ENCODE measurements around the gene OR4N5. TPM values are rescaled to one million over a fixed set of nuclear protein-coding genes. Genes with fewer than 3 reads are reported as not detected.
"Not testable (repeated sequence)": the region's sequence is repeated elsewhere in the genome, so short reads cannot be mapped to it uniquely, and the experiment has no call there.

The OR4N5 gene
- total RNA-seq, 2 donors from 2014 or later = not detected

DNA sequence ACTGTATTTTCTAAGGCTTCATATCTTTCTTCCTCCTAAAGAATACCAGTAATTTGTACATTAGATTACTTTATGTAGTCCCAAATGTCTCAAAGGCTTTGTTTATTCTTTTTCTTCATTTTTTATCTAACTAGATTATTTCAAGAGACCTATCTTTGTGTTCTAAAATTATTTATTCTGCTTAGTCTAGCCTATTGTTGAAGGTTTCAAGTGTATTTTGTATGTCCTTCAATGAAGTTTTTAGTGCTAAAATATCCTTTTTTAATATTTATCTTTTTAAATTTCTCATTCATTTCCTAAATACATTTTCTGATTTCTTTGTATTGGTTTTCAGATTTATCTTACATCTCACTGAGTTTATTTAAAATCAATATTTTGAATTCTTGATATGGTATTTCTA, 25.8 kb downstream of the OR4N5 start:
- DNase-seq (no peak), ATAC-seq (no peak)
- intact Hi-C loops (cut with DNase I) = no loop called here
- Histone ChIP-seq H3K4me1 (no peaks in the 10 kb centered on the region), H3K4me3 (no peak overlapping the region), H3K36me3 (replicated peaks in 1 of 2; ENCODE audit: insufficient read depth in 1 of 2, low read depth in 2 of 2) (no peaks in the 10 kb centered on the region), H3K9me3 (peaks cover 0 to 5% (median 0%) of the 10 kb centered on the region in 3 donors), H3K27ac (no peak overlapping the region), H3K27me3 (no peaks in the 10 kb centered on the region)
- TF ChIP-seq POLR2A (IDR thresholded peaks at IDR 0.05) = no peak
- TF ChIP-seq, protein P1, sequence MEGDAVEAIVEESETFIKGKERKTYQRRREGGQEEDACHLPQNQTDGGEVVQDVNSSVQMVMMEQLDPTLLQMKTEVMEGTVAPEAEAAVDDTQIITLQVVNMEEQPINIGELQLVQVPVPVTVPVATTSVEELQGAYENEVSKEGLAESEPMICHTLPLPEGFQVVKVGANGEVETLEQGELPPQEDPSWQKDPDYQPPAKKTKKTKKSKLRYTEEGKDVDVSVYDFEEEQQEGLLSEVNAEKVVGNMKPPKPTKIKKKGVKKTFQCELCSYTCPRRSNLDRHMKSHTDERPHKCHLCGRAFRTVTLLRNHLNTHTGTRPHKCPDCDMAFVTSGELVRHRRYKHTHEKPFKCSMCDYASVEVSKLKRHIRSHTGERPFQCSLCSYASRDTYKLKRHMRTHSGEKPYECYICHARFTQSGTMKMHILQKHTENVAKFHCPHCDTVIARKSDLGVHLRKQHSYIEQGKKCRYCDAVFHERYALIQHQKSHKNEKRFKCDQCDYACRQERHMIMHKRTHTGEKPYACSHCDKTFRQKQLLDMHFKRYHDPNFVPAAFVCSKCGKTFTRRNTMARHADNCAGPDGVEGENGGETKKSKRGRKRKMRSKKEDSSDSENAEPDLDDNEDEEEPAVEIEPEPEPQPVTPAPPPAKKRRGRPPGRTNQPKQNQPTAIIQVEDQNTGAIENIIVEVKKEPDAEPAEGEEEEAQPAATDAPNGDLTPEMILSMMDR (IDR thresholded peaks at IDR 0.05) = no peak

DNA sequence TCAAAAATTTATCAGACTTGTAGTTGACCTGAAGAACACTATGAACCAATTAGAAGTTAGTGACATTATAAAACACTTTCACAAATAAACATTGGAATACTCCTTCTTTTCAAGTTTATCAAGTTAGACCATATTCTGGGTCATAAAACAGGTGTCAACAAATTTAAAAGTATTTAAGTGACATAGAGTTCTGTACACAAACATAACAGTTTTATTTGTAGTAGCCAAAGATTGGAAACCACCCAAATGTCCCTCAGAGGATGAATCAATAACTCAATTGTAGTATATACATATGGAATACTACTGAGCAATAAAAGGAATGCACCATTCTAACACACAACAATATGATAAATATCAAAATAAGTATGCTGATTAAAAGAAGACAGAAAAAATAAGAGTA, 28.5 kb downstream of the OR4N5 start:
- ATAC-seq = no peak
- TF ChIP-seq, protein P1 (IDR thresholded peaks at IDR 0.05) = no peak
- no peak for TF ChIP-seq POLR2A (IDR thresholded peaks at IDR 0.05)
- intact Hi-C loops (cut with DNase I) = no loop called here
- no peaks in the 10 kb centered on the region for H3K4me1 ChIP-seq
- H3K27ac ChIP-seq = no peak overlapping the region
- no peaks in the 10 kb centered on the region for H3K27me3 ChIP-seq
- no peaks in the 10 kb centered on the region for H3K36me3 ChIP-seq (replicated peaks in 1 of 2; ENCODE audit: insufficient read depth in 1 of 2, low read depth in 2 of 2)
- no peak overlapping the region for H3K4me3 ChIP-seq
- DNase-seq = no peak
- peaks cover 0 to 5% (median 0%) of the 10 kb centered on the region in 3 donors for H3K9me3 ChIP-seq

DNA sequence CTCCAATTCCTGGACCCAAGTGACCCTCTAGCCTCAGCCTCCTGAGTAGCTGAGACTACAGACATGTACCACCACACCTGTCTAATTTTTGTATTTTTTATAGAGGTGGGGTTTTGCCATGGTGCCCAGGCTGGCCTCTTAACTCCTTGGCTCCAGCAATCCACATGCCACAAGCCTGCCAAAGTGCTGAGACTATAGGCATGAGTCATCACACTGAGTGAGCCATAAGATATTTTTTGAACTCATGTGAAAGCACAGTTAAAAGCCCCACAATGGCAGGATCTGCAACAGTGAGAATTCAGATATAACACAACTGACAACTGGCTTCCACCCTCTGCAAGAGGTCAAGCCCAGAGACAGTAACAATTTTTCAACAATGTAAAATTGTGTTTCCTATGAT, 31.2 kb downstream of the OR4N5 start:
- H3K9me3 ChIP-seq; DNase-seq; ATAC-seq; H3K27me3 ChIP-seq; H3K4me1 ChIP-seq; H3K4me3 ChIP-seq; H3K27ac ChIP-seq; intact Hi-C loops (cut with DNase I); H3K36me3 ChIP-seq (replicated peaks in 1 of 2; ENCODE audit: insufficient read depth in 1 of 2, low read depth in 2 of 2): not testable (repeated sequence)

DNA sequence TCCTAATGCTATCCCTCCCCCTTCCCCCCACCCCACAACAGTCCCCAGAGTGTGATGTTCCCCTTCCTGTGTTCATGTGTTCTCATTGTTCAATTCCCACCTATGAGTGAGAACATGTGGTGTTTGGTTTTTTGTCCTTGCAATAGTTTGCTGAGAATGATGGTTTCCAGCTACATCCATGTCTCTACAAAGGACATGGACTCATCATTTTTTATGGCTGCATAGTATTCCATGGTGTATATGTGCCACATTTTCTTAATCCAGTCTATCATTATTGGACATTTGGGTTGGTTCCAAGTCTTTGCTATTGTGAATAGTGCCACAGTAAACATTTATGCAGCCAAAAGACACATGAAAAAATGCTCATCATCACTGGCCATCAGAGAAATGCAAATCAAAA, 35.6 kb downstream of the OR4N5 start:
- H3K4me1 ChIP-seq = peaks cover 23% of the 10 kb centered on the region
- H3K27me3 ChIP-seq; H3K4me3 ChIP-seq; intact Hi-C loops (cut with DNase I); H3K9me3 ChIP-seq; DNase-seq; H3K36me3 ChIP-seq (replicated peaks in 1 of 2; ENCODE audit: insufficient read depth in 1 of 2, low read depth in 2 of 2); ATAC-seq; H3K27ac ChIP-seq: not testable (repeated sequence)

DNA sequence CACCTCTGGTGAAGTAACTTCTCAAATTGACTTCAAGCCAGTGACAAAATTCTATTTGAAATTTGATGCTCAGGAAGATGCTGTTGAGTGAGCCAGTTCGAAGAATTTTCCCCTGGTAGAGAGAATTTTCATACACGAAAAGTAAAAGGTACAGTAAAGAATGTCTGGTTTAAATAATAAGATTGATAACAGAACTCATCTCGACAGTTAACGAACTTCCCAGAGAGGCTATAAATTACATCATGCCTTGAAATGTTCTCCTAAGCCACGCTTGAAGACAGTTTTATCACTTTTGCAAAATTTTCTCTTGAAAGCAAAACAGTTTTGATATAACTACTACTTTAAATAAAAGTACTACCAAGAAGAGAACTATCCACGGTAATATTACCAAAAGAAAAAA, 37.7 kb downstream of the OR4N5 start:
- no peaks in the 10 kb centered on the region for H3K27me3 ChIP-seq
- intact Hi-C loops (cut with DNase I) = no loop called here
- no peaks in the 10 kb centered on the region for H3K36me3 ChIP-seq (replicated peaks in 1 of 2; ENCODE audit: insufficient read depth in 1 of 2, low read depth in 2 of 2)
- DNase-seq (no peak), ATAC-seq (no peak)
- TF ChIP-seq POLR2A (IDR thresholded peaks at IDR 0.05) = no peak
- TF ChIP-seq, protein P1 (IDR thresholded peaks at IDR 0.05) = no peak
- H3K4me3 ChIP-seq = no peak overlapping the region
- no peaks in the 10 kb centered on the region for H3K9me3 ChIP-seq
- 58 to 59% methylated on average over 6 of the region's 6 CpGs for WGBS, 2 donors
- peak overlapping the region in 1 of 4 donors; percentile 34 for H3K27ac ChIP-seq
- H3K4me1 ChIP-seq = peaks cover 23% of the 10 kb centered on the region

DNA sequence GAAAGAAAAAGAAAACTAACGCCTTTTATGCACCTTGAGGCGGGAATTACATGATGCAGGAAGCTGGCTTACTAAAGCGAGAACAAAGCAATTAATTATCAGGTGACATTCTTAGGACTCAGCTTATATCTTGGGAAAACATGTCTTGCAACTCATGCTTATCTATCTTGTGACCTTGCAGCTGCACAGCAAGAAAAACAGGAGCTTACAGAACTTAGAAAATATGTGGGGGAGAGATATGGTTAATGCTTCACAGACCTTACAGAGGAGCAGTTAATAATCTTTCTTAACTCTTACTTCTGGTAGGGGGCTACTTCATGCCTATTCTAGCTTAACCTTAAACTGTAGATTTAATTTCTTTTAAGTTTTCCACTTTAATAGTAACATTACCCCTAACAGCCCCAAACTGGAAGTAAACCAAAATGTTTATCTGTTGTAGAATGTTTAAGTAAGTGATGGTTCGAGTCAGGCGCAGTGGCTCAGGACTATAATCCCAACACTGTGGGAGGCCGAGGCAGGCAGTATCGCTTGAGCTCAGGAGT, 38.9 kb downstream of the OR4N5 start:
- intact Hi-C loops (cut with DNase I) = no loop called here
- DNase-seq = peak in 3 of 4 donors; percentile 15 to 65 (median 58)

More for the DNA sequence above, 38.9 kb downstream of the OR4N5 start:
- peak; percentile 92 for ATAC-seq
- TF ChIP-seq, protein P1 (IDR thresholded peaks at IDR 0.05) = peak in 4 of 7 experiments; percentile 28 to 64 (median 42)
- TF ChIP-seq POLR2A (IDR thresholded peaks at IDR 0.05) = no peak
- no peaks in the 10 kb centered on the region for H3K36me3 ChIP-seq (replicated peaks in 1 of 2; ENCODE audit: insufficient read depth in 1 of 2, low read depth in 2 of 2)
- no peak overlapping the region for H3K4me3 ChIP-seq
- no peaks in the 10 kb centered on the region for H3K9me3 ChIP-seq
- WGBS, 2 donors = 26 to 32% methylated on average over 7 of the region's 7 CpGs
- no peaks in the 10 kb centered on the region for H3K27me3 ChIP-seq
- peak overlapping the region in 2 of 4 donors; percentile 74 to 77 for H3K27ac ChIP-seq
- H3K4me1 ChIP-seq = peaks cover 23% of the 10 kb centered on the region
